ENCODE data around the gene RTL10.

RTL10 gene

GRCh38 chr22:19811211-19811621 lies 43.5 kb downstream of the RTL10 start:
- H3K27me3 ChIP-seq (ENCODE audit: control insufficient read depth, insufficient read depth, low read length) = no peaks in the 10 kb centered on the region
- no peaks in the 10 kb centered on the region for H3K36me3 ChIP-seq (ENCODE audit: control insufficient read depth, low read depth, low read length)
- H3K9me3 ChIP-seq (ENCODE audit: control insufficient read depth, low read depth, low read length) = no peaks in the 10 kb centered on the region
- no peaks in the 10 kb centered on the region for H3K4me1 ChIP-seq (ENCODE audit: control insufficient read depth, low read depth, low read length)
- H3K9ac ChIP-seq (ENCODE audit: low read length) = no peak overlapping the region
- no peak overlapping the region for H3K4me3 ChIP-seq (ENCODE audit: low read length)
- no peak overlapping the region for H3K27ac ChIP-seq (ENCODE audit: low read length)

GRCh38 chr22:19810381-19811201 lies 44.1 kb downstream of the RTL10 start:
- no peaks in the 10 kb centered on the region for H3K27me3 ChIP-seq (ENCODE audit: control insufficient read depth, insufficient read depth, low read length)
- no peak overlapping the region for H3K27ac ChIP-seq (ENCODE audit: low read length)
- no peaks in the 10 kb centered on the region for H3K9me3 ChIP-seq (ENCODE audit: control insufficient read depth, low read depth, low read length)
- H3K4me3 ChIP-seq (ENCODE audit: low read length) = no peak overlapping the region
- no peak overlapping the region for H3K9ac ChIP-seq (ENCODE audit: low read length)
- H3K4me1 ChIP-seq (ENCODE audit: control insufficient read depth, low read depth, low read length) = no peaks in the 10 kb centered on the region
- H3K36me3 ChIP-seq (ENCODE audit: control insufficient read depth, low read depth, low read length) = no peaks in the 10 kb centered on the region

DNA sequence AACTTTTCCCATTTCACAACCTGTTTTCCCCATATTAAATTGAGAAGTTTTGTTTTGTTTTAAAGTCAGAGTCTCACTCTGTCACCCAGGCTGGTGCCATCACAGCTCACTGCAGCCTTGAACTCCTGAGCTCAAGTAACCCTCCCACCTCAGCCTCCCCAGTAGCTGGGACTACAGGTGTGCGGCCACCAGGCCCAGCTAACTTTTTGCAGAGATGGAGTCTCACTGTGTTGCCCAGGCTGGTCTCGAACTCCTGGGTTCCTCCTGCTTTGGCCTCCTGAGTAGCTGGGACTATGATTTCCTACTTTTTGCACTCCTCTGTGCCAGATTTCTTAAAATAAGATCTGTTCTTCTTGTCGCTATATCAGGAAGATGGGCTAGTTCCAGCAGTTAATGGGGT lies 44.9 kb downstream of the RTL10 start:
- no peak overlapping the region for H3K27ac ChIP-seq (ENCODE audit: low read length)
- no peaks in the 10 kb centered on the region for H3K36me3 ChIP-seq (ENCODE audit: control insufficient read depth, low read depth, low read length)
- no peak overlapping the region for H3K9ac ChIP-seq (ENCODE audit: low read length)
- H3K4me1 ChIP-seq (ENCODE audit: control insufficient read depth, low read depth, low read length) = no peaks in the 10 kb centered on the region
- H3K4me3 ChIP-seq (ENCODE audit: low read length) = no peak overlapping the region
- no peaks in the 10 kb centered on the region for H3K27me3 ChIP-seq (ENCODE audit: control insufficient read depth, insufficient read depth, low read length)
- no peaks in the 10 kb centered on the region for H3K9me3 ChIP-seq (ENCODE audit: control insufficient read depth, low read depth, low read length)

GRCh38 chr22:19808873-19809478 lies 45.7 kb downstream of the RTL10 start:
- H3K27ac ChIP-seq (ENCODE audit: low read length) = no peak overlapping the region
- H3K4me3 ChIP-seq (ENCODE audit: low read length) = no peak overlapping the region
- H3K27me3 ChIP-seq (ENCODE audit: control insufficient read depth, insufficient read depth, low read length) = no peaks in the 10 kb centered on the region
- H3K36me3 ChIP-seq (ENCODE audit: control insufficient read depth, low read depth, low read length) = no peaks in the 10 kb centered on the region
- no peak overlapping the region for H3K9ac ChIP-seq (ENCODE audit: low read length)
- H3K4me1 ChIP-seq (ENCODE audit: control insufficient read depth, low read depth, low read length) = no peaks in the 10 kb centered on the region
- H3K9me3 ChIP-seq (ENCODE audit: control insufficient read depth, low read depth, low read length) = no peaks in the 10 kb centered on the region

DNA sequence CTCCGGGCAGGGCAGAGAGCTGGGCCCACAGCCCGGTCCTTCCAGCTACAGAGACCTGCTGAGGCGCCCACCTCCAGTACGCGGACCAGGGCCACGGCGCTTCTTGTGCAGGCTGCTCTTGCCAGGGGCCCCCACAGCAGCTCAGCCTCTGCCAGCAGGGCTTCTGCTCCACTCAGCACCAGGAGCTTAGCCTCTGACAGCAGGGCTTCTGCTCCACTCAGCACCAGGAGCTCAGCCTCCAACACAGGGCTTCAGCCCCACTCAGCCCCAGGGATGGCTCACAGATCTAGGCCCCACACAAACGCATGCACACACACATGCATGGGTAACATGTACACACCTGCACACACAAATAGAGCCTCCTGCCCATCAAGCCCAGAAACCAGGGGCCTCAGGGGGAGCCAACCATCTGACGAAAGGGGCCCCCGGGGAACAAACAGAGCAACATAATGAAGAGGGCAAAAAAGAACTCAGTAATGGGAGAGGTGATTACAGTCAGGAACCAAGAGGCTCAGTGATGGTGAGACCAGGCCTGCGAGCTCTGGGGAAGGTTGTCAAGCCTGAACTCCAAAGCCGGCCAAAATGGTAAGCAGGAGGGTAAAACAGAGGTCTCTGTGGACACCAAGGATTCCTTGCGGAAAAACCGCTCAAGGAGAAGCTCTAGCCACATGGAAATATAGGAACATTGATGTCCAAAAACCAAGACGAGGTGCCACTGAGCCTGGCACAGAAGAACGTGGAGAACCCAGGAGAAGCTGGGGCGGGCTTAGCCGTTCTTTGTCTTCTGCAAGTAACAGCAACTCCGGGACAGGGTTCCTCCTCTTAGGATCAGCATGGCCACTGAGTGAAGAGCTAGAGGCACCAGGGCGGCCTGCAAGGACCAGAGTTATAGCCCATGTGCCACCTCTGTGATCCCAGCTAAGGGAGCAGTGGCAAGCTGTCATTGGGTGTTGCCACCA lies 46.5 kb downstream of the RTL10 start:
- Histone ChIP-seq H3K4me1 (ENCODE audit: control insufficient read depth, low read depth, low read length) (no peaks in the 10 kb centered on the region), H3K27me3 (ENCODE audit: control insufficient read depth, insufficient read depth, low read length) (no peaks in the 10 kb centered on the region), H3K9ac (ENCODE audit: low read length) (no peak overlapping the region), H3K36me3 (ENCODE audit: control insufficient read depth, low read depth, low read length) (no peaks in the 10 kb centered on the region), H3K9me3 (ENCODE audit: control insufficient read depth, low read depth, low read length) (no peaks in the 10 kb centered on the region), H3K4me3 (ENCODE audit: low read length) (no peak overlapping the region), H3K27ac (ENCODE audit: low read length) (no peak overlapping the region)

DNA sequence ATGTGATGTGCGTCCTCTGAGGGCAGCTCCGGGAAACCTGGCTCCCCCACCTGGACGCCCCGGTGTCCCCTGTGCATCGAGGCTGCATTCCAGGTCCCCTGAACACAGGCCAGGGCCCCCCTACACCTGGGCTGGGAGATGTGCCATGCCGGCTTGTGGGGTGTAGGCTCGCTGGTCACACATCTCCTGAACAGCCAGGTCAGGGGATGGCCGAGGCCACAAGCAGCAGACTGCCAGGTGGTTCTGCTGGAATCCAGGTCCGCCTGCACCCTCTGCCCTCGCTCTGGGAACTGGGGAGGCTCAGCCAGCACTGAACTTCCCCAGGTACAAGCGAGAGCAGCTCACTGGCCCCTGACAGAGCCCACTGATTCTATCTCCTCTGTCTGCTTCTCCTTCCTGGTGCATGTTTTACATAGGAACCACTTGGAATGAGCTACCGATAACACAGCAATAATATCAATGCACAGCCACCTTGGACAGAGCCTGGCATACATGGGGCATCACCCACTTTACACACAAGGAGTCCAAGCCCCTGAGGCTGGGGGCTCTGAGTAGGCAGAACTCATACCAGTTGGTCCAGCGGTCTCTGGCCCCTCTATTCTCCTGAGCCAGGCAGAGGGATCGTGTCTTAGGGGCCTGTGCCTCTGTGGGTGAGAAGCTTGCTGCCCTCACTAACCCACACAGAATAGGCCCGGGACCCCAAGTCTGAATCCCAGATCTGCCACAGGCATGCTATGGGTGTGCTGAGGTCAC lies 47.3 kb downstream of the RTL10 start:
- Histone ChIP-seq H3K9me3 (ENCODE audit: control insufficient read depth, low read depth, low read length) (no peaks in the 10 kb centered on the region), H3K27me3 (ENCODE audit: control insufficient read depth, insufficient read depth, low read length) (no peaks in the 10 kb centered on the region), H3K9ac (ENCODE audit: low read length) (no peak overlapping the region), H3K36me3 (ENCODE audit: control insufficient read depth, low read depth, low read length) (no peaks in the 10 kb centered on the region), H3K27ac (ENCODE audit: low read length) (no peak overlapping the region), H3K4me1 (ENCODE audit: control insufficient read depth, low read depth, low read length) (no peaks in the 10 kb centered on the region), H3K4me3 (ENCODE audit: low read length) (no peak overlapping the region)

GRCh38 chr22:19806213-19807160 lies 48.2 kb downstream of the RTL10 start:
- Histone ChIP-seq H3K4me3 (ENCODE audit: low read length) (no peak overlapping the region), H3K9me3 (ENCODE audit: control insufficient read depth, low read depth, low read length) (no peaks in the 10 kb centered on the region), H3K36me3 (ENCODE audit: control insufficient read depth, low read depth, low read length) (no peaks in the 10 kb centered on the region), H3K27me3 (ENCODE audit: control insufficient read depth, insufficient read depth, low read length) (no peaks in the 10 kb centered on the region), H3K9ac (ENCODE audit: low read length) (no peak overlapping the region), H3K4me1 (ENCODE audit: control insufficient read depth, low read depth, low read length) (no peaks in the 10 kb centered on the region), H3K27ac (ENCODE audit: low read length) (no peak overlapping the region)

DNA sequence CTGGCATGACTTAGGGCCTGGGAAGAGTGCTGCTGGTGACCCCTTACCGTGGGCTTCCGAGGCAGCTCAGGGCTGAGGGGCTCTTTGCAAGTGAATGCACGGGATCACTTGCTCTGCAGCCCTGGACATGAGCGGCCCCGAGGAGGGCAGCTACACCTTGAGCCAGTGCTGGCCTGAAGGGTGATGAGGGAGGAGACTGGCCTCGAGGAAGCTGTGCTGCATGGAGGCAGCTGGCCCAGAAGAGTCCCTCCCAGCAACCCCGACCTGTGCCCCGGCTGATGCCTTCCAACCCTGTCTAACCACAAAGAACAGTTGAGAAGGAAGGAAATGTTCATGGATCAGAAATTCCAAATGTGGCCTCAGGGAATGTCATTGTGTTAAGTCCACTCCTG lies 48.9 kb downstream of the RTL10 start:
- no peak overlapping the region for H3K27ac ChIP-seq (ENCODE audit: low read length)
- H3K36me3 ChIP-seq (ENCODE audit: control insufficient read depth, low read depth, low read length) = no peaks in the 10 kb centered on the region
- H3K27me3 ChIP-seq (ENCODE audit: control insufficient read depth, insufficient read depth, low read length) = no peaks in the 10 kb centered on the region
- H3K4me3 ChIP-seq (ENCODE audit: low read length) = no peak overlapping the region
- no peak overlapping the region for H3K9ac ChIP-seq (ENCODE audit: low read length)
- H3K4me1 ChIP-seq (ENCODE audit: control insufficient read depth, low read depth, low read length) = no peaks in the 10 kb centered on the region
- no peaks in the 10 kb centered on the region for H3K9me3 ChIP-seq (ENCODE audit: control insufficient read depth, low read depth, low read length)
